B cell (primary cell): ENCODE results near the gene ARHGAP1. TPM values are rescaled to one million over a fixed set of nuclear protein-coding genes. Genes with fewer than 3 reads are reported as not detected.

Experiments used
- ATAC-seq: fragments of 200-7000 bp; cut with Tn5 transposase; one replicate; pipeline ENCODE4 v1.10.0; 2021; ENCODE audit warnings: low read depth, mild to moderate bottlenecking, moderate number of reproducible peaks, moderate library complexity
- CTCF ChIA-PET: fragments of 350-600 bp; sonication (Branson Sonifier 250); formaldehyde crosslinking; loops from one replicate; lab custom pipeline; 2021; ENCODE audit warnings: antibody characterized with exemption, inconsistent platforms; lab: Charles Lee
- POLR2A ChIA-PET: fragments of 350-600 bp; sonication (Branson Sonifier 250); formaldehyde crosslinking; loops from one replicate; lab custom pipeline; 2021; ENCODE audit warnings: antibody characterized with exemption; lab: Charles Lee
- DNase-seq: peaks from one replicate; pipeline ENCODE4 v3.0.0; 2013
- H2AFZ ChIP-seq: 2 replicates; pipeline ENCODE4 v1.6.1; 2012; ENCODE audit warnings: mild to moderate bottlenecking, low read depth, low read length; ENCODE audit not compliant: insufficient read depth, poor library complexity, severe bottlenecking
- H3K27ac ChIP-seq, 2 donors: 1 replicate in 1 of 2; 2 replicates in 1 of 2; pipeline ENCODE4 v1.5.1; 2012 to 2013; ENCODE audit warnings: low read length in 2 of 2, mild to moderate bottlenecking in 2 of 2, moderate library complexity in 1 of 2
- H3K27me3 ChIP-seq, 4 experiments: fragments of 200-600 bp in 1 of 4; sonication (generic) in 1 of 4; replicated peaks in 1 of 4; 1 replicate in 2 of 4; 2 replicates in 2 of 4; pipeline versions ENCODE4 v1.6.1 to v1.7.0; 2013 to 2016; ENCODE audit warnings: low read length in 3 of 4, mild to moderate bottlenecking in 2 of 4, mixed read lengths in 1 of 4, moderate library complexity in 1 of 4; ENCODE audit not compliant: insufficient read depth in 4 of 4, control insufficient read depth in 3 of 4; ENCODE audit errors: control extremely low read depth in 1 of 4
- H3K36me3 ChIP-seq, 2 experiments: replicated peaks in 1 of 2; 1 replicate in 1 of 2; 2 replicates in 1 of 2; pipeline versions ENCODE4 v1.6.1 to v1.7.1; 2013; ENCODE audit warnings: low read length in 1 of 2; ENCODE audit not compliant: insufficient read depth in 2 of 2, control insufficient read depth in 1 of 2; ENCODE audit errors: control extremely low read depth in 1 of 2, extremely low read depth in 1 of 2
- H3K4me1 ChIP-seq, 2 donors: fragments of 200-600 bp in 1 of 2; sonication (generic) in 1 of 2; 1 replicate in 1 of 2; 2 replicates in 1 of 2; pipeline versions ENCODE4 v1.5.1 to v1.6.1; 2013 to 2017; ENCODE audit warnings: low read length in 2 of 2; ENCODE audit not compliant: control insufficient read depth in 2 of 2, insufficient read depth in 2 of 2
- H3K4me2 ChIP-seq: replicated peaks from 2 replicates; pipeline ENCODE3; 2012; ENCODE audit warnings: mild to moderate bottlenecking, low read depth, low read length; ENCODE audit not compliant: poor library complexity, severe bottlenecking
- H3K4me3 ChIP-seq, 5 experiments: fragments of 200-600 bp in 1 of 5; sonication (generic) in 1 of 5; 1 replicate in 3 of 5; 2 replicates in 2 of 5; pipeline versions ENCODE4 v1.5.1 to v1.7.0; 2011 to 2016; ENCODE audit warnings: low read length in 4 of 5, mild to moderate bottlenecking in 4 of 5, low read depth in 2 of 5, control low read depth in 1 of 5, moderate library complexity in 1 of 5; ENCODE audit not compliant: insufficient read depth in 1 of 5; ENCODE audit errors: control extremely low read depth in 1 of 5, extremely low read depth in 1 of 5
- H3K79me2 ChIP-seq: fragments of 200-600 bp; sonication (generic); one replicate; pipeline ENCODE4 v1.6.0; 2016; ENCODE audit warnings: low read length; ENCODE audit not compliant: control insufficient read depth, insufficient read depth
- H3K9ac ChIP-seq: fragments of 200-600 bp; sonication (generic); 2 replicates; pipeline ENCODE4 v1.6.1; 2017; ENCODE audit warnings: mild to moderate bottlenecking, low read length, moderate library complexity
- H3K9me3 ChIP-seq, 3 donors: one replicate each; pipeline versions ENCODE4 v1.6.1 to v1.7.1; 2013; ENCODE audit warnings: low read length in 2 of 3; ENCODE audit not compliant: control insufficient read depth in 2 of 3, insufficient read depth in 1 of 3; ENCODE audit errors: control extremely low read depth in 1 of 3
- H4K20me1 ChIP-seq: 2 replicates; pipeline ENCODE4 v1.6.0; 2012; ENCODE audit warnings: mild to moderate bottlenecking, low read length; ENCODE audit not compliant: insufficient read depth, control insufficient read depth, poor library complexity, severe bottlenecking
- H3K27ac Mint-ChIP-seq: one replicate; pipeline ENCODE4 v1.8.0; 2021; ENCODE audit warnings: mixed read lengths
- H3K27me3 Mint-ChIP-seq: one replicate; pipeline ENCODE4 v1.8.0; 2021; ENCODE audit warnings: mixed read lengths
- H3K4me1 Mint-ChIP-seq: one replicate; pipeline ENCODE4 v1.8.0; 2021; ENCODE audit warnings: mixed read lengths
- H3K4me3 Mint-ChIP-seq: one replicate; pipeline ENCODE4 v1.8.0; 2021; ENCODE audit warnings: mixed read lengths
- H3K9me3 Mint-ChIP-seq: one replicate; pipeline ENCODE4 v1.8.0; 2022; ENCODE audit warnings: mixed read lengths; ENCODE audit not compliant: insufficient read depth
- EZH2 ChIP-seq: IDR thresholded peaks from 2 replicates; pipeline ENCODE4 v1.6.1; 2012; ENCODE audit warnings: borderline replicate concordance, low read depth, mild to moderate bottlenecking, moderate library complexity, low read length; ENCODE audit not compliant: insufficient read depth, poor library complexity, severe bottlenecking
- whole genome bisulfite sequencing: methylation state at CpG from one replicate; pipeline ENCODE4 v1.1.5; 2013; ENCODE audit warnings: missing lambda C conversion rate; ENCODE audit not compliant: insufficient coverage; 5-methylcytosine and 5-hydroxymethylcytosine counted together
- intact Hi-C: fragments of 100-400 bp; cut with micrococcal nuclease; formaldehyde crosslinking; loops from one replicate; pipeline ENCODE4 v1.10.0; 2022
- polyA plus RNA-seq: library from polyadenylated mRNA; depleted of rRNA; stranded (reverse); fragments of >200 nt; gene quantifications from 2 replicates; pipeline ENCODE4 v1.2.3, GENCODE V29; 2012
- total RNA-seq, 2 donors: library from RNA; stranded (reverse); fragments of 120-200 nt in 1 of 2; gene quantifications; 1 replicate in 1 of 2; 2 replicates in 1 of 2; pipeline versions ENCODE4 v1.2.3 to v1.2.4, GENCODE V29; 2013 to 2022
- TF ChIP-seq, protein P1 (sequence below): fragments of 200-600 bp; IDR thresholded peaks from one replicate; pipeline ENCODE4 v1.8.0; 2022; ENCODE audit warnings: antibody characterized with exemption, mild to moderate bottlenecking

ARHGAP1 gene
- total and polyA plus RNA-seq, 2 donors (not counting 1 experiment from before 2014, with no cell fraction given), result 33.9 to 55.0 TPM

DNA sequence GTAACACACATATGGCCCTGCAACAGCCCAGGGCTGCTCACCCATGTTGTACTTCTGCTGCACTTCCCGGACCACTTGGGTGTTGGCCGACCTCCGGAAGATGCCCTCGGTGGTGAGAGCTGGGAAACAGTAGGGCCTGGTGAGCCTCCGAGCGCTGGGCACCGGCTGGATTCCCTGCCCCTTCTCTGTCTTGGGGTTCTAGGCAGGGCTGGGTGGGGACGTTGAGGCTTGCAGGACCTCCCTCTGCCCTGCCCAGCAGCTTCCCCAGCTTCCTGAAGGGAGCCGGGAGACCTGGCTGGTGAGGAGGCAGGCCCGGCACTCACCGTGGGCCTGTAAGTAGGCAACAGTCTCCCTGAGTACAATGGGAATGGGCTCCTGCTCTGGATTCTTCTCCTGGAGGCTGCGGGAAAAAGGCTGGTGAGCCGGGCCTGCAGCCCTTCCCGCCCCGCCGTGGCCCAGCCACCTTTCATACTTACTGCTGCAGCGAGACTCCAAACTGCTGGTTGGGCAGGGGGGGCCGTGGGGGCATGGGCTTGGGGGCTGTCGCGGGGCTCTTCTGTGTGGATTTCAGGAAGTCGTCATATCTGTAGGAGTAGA lies 20.2 kb downstream of the ARHGAP1 start:
- no peaks in the 10 kb centered on the region for H3K27me3 Mint-ChIP-seq
- over 99% methylated on average over 15 of the region's 21 CpGs for WGBS
- no peak overlapping the region for H3K4me3 ChIP-seq
- H3K9me3 Mint-ChIP-seq, result no peaks in the 10 kb centered on the region
- TF ChIP-seq, protein P1, sequence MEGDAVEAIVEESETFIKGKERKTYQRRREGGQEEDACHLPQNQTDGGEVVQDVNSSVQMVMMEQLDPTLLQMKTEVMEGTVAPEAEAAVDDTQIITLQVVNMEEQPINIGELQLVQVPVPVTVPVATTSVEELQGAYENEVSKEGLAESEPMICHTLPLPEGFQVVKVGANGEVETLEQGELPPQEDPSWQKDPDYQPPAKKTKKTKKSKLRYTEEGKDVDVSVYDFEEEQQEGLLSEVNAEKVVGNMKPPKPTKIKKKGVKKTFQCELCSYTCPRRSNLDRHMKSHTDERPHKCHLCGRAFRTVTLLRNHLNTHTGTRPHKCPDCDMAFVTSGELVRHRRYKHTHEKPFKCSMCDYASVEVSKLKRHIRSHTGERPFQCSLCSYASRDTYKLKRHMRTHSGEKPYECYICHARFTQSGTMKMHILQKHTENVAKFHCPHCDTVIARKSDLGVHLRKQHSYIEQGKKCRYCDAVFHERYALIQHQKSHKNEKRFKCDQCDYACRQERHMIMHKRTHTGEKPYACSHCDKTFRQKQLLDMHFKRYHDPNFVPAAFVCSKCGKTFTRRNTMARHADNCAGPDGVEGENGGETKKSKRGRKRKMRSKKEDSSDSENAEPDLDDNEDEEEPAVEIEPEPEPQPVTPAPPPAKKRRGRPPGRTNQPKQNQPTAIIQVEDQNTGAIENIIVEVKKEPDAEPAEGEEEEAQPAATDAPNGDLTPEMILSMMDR, result no peak
- no peak for TF ChIP-seq EZH2
- POLR2A ChIA-PET, result no interaction called here
- CTCF ChIA-PET, result no interaction called here
- H3K4me1 ChIP-seq, result peaks cover 18 to 22% of the 10 kb centered on the region in 2 donors
- H4K20me1 ChIP-seq, result no peaks in the 10 kb centered on the region
- H3K27me3 ChIP-seq, result no peaks in the 10 kb centered on the region
- H3K4me1 Mint-ChIP-seq, result peaks cover 20% of the 10 kb centered on the region
- no peak overlapping the region for H3K27ac ChIP-seq
- DNase-seq, result no peak
- intact Hi-C loops, result no loop called here
- H2AFZ ChIP-seq, result no peak overlapping the region
- no peak overlapping the region for H3K27ac Mint-ChIP-seq
- no peak overlapping the region for H3K4me3 Mint-ChIP-seq
- no peaks in the 10 kb centered on the region for H3K9me3 ChIP-seq
- peaks cover 3 to 46% of the 10 kb centered on the region in 2 experiments for H3K36me3 ChIP-seq
- H3K4me2 ChIP-seq, result no peak overlapping the region
- H3K9ac ChIP-seq, result no peak overlapping the region
- no peak for ATAC-seq
- no peaks in the 10 kb centered on the region for H3K79me2 ChIP-seq

DNA sequence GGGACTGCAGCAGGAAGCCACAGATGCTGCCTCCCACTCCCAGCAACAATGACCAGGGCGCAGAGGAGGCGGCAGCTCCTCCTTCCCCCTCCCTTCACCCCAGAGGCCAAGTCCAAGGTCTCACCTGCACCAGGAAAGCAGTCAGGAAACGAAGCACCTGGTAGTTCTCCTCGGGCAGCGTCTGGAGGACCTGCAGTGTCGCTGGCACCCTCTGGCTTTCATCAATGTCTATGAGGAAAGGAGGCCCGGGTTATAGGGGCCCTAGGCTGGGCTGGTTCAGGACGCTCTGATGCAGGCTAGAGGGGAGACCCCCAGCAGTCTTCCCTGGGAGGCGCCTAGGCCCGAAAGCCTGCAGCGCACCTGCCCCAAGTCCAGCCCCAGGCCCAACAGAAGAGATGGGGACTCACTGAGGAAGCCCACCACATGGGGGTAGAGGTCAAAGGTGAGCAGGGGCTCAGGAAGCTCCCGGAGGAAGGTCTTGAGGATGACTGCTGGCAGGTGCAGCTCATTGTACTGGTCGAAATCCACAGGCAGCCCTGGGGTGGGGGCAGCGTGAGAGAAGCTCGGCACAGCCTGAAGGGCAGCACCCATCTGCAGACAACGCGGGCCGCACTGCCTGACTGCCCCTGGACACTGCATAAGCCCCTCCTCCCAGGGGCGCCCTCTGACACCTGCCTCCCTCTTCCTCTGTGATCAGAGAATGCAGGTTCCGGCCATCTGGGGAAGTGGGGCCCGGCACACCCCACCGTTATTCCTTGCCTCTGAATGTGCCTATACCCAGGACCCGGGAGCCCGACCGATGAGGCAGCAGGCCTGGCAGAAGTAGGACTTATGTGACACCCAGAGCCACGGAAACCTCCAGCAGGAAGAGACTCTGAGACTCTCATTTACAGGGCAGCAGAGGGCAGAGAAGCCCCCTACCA lies 20.9 kb downstream of the ARHGAP1 start:
- no peaks in the 10 kb centered on the region for H3K9me3 Mint-ChIP-seq
- Histone ChIP-seq H3K27me3 (no peaks in the 10 kb centered on the region), H3K4me1 (peaks cover 25 to 30% of the 10 kb centered on the region in 2 donors), H3K79me2 (no peaks in the 10 kb centered on the region), H4K20me1 (no peaks in the 10 kb centered on the region), H3K9me3 (no peaks in the 10 kb centered on the region), H3K36me3 (peaks cover 3 to 46% of the 10 kb centered on the region in 2 experiments), H3K27ac (no peak overlapping the region), H3K9ac (no peak overlapping the region), H2AFZ (no peak overlapping the region), H3K4me2 (no peak overlapping the region), H3K4me3 (no peak overlapping the region)
- TF ChIP-seq EZH2, result no peak
- TF ChIP-seq, protein P1, result no peak
- DNase-seq (no peak), ATAC-seq (no peak)
- ChIA-PET CTCF (no interaction called here), POLR2A (no interaction called here)
- H3K27ac Mint-ChIP-seq, result no peak overlapping the region
- H3K4me1 Mint-ChIP-seq, result peaks cover 28% of the 10 kb centered on the region
- H3K27me3 Mint-ChIP-seq, result no peaks in the 10 kb centered on the region
- H3K4me3 Mint-ChIP-seq, result no peak overlapping the region
- intact Hi-C loops, result no loop called here
- WGBS, result 97% methylated on average over 25 of the region's 26 CpGs
